Measurements from ENCODE around the gene FTO. TPM values are rescaled to one million over a fixed set of nuclear protein-coding genes. Genes with fewer than 3 reads are reported as not detected.

The FTO gene
- total and polyA plus RNA-seq, 2 donors from 2014 or later, result 22.3 to 116 TPM

DNA sequence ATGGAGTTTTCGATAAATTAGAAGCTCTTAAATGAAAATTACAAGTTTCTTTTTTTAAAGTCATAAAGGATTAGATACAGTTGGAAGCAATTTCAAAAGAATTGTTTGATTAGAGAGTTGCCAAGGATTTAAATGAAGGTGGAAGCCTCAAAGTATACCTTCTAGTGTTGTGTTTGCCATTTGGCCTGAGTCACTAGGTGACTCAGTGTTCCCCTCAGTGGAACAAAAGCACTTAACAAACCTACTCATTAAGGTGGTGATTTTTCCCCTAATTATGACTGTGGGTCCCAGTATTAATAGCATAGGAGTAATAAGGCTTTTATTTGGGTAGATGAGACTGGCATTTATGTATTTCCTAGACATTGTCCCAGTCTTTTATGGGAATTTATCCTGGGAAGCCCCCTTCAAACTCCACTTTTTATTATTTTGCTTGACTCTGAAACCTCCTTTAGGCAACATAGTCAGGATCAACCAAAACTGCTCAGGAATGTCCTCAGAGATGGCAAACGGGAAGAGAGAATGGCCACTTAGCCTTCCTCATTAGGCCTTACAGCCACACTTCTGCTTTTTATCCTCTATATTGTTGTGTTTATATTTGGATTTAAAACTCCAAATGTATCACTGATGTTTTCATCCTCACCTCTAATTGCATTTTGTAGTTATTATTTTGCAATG lies 161.0 kb downstream of the FTO start:
- TF ChIP-seq CTCF (IDR thresholded peaks at IDR 0.05; ENCODE audit: borderline replicate concordance, extremely low read depth, insufficient read depth), result no peak
- H3K4me3 ChIP-seq (ENCODE audit: low read length in 3 of 3), result no peak overlapping the region
- intact Hi-C loops (cut with DNase I), result no loop called here
- peaks cover 0 to 2% (median 0%) of the 10 kb centered on the region in 3 donors for H3K4me1 ChIP-seq (ENCODE audit: control insufficient read depth in 2 of 3, insufficient read depth in 2 of 3, low read depth in 1 of 3, low read length in 3 of 3)
- H3K27me3 ChIP-seq (ENCODE audit: control insufficient read depth, insufficient read depth, low read length), result no peaks in the 10 kb centered on the region
- FAIRE-seq (no peak), DNase-seq (no peak)
- no peak overlapping the region for H3K9ac ChIP-seq (ENCODE audit: low read length in 3 of 3)
- H3K36me3 ChIP-seq (ENCODE audit: control insufficient read depth in 2 of 3, insufficient read depth in 3 of 3, low read length in 3 of 3), result peaks cover 2 to 5% (median 2%) of the 10 kb centered on the region in 3 donors
- peaks cover 0 to 4% (median 0%) of the 10 kb centered on the region in 3 donors for H3K9me3 ChIP-seq (ENCODE audit: control insufficient read depth in 2 of 3, insufficient read depth in 1 of 3, low read length in 3 of 3)
- peak overlapping the region in 1 of 2 donors; percentile 60 for H3K27ac ChIP-seq (ENCODE audit: low read depth in 2 of 2, low read length in 2 of 2)

- DNase-seq (no peak), FAIRE-seq (no peak)
- H3K27me3 ChIP-seq (ENCODE audit: control insufficient read depth, insufficient read depth, low read length), result no peaks in the 10 kb centered on the region
- no peak for TF ChIP-seq CTCF (IDR thresholded peaks at IDR 0.05; ENCODE audit: borderline replicate concordance, extremely low read depth, insufficient read depth)
- intact Hi-C loops (cut with DNase I), result no loop called here
- peak overlapping the region in 1 of 2 donors; percentile 60 for H3K27ac ChIP-seq (ENCODE audit: low read depth in 2 of 2, low read length in 2 of 2)
- no peak overlapping the region for H3K4me3 ChIP-seq (ENCODE audit: low read length in 3 of 3)
- peaks cover 0 to 2% (median 0%) of the 10 kb centered on the region in 3 donors for H3K9me3 ChIP-seq (ENCODE audit: control insufficient read depth in 2 of 3, insufficient read depth in 1 of 3, low read length in 3 of 3)
- H3K9ac ChIP-seq (ENCODE audit: low read length in 3 of 3), result no peak overlapping the region
- H3K4me1 ChIP-seq (ENCODE audit: control insufficient read depth in 2 of 3, insufficient read depth in 2 of 3, low read depth in 1 of 3, low read length in 3 of 3), result peaks cover 0 to 2% (median 0%) of the 10 kb centered on the region in 3 donors
- H3K36me3 ChIP-seq (ENCODE audit: control insufficient read depth in 2 of 3, insufficient read depth in 3 of 3, low read length in 3 of 3), result peaks cover 0 to 5% (median 2%) of the 10 kb centered on the region in 3 donors
These were observed 161.5 kb downstream of the FTO start for GRCh38 chr16:53865494-53865863.

GRCh38 chr16:53866520-53866919 lies 162.6 kb downstream of the FTO start:
- H3K9me3 ChIP-seq (ENCODE audit: control insufficient read depth in 2 of 3, insufficient read depth in 1 of 3, low read length in 3 of 3), result peaks cover 0 to 2% (median 0%) of the 10 kb centered on the region in 3 donors
- no peak overlapping the region for H3K4me3 ChIP-seq (ENCODE audit: low read length in 3 of 3)
- TF ChIP-seq CTCF (IDR thresholded peaks at IDR 0.05; ENCODE audit: borderline replicate concordance, extremely low read depth, insufficient read depth), result no peak
- intact Hi-C loops (cut with DNase I), result no loop called here
- no peak overlapping the region for H3K9ac ChIP-seq (ENCODE audit: low read length in 3 of 3)
- FAIRE-seq (no peak), DNase-seq (no peak)
- peaks cover 0 to 5% (median 2%) of the 10 kb centered on the region in 3 donors for H3K36me3 ChIP-seq (ENCODE audit: control insufficient read depth in 2 of 3, insufficient read depth in 3 of 3, low read length in 3 of 3)
- peaks cover 0 to 2% (median 0%) of the 10 kb centered on the region in 3 donors for H3K4me1 ChIP-seq (ENCODE audit: control insufficient read depth in 2 of 3, insufficient read depth in 2 of 3, low read depth in 1 of 3, low read length in 3 of 3)
- no peak overlapping the region for H3K27ac ChIP-seq (ENCODE audit: low read depth in 2 of 2, low read length in 2 of 2)
- H3K27me3 ChIP-seq (ENCODE audit: control insufficient read depth, insufficient read depth, low read length), result no peaks in the 10 kb centered on the region

Measured in kidney (tissue), 14 donors.